ENCODE measurements around the gene IFTAP.

DNA sequence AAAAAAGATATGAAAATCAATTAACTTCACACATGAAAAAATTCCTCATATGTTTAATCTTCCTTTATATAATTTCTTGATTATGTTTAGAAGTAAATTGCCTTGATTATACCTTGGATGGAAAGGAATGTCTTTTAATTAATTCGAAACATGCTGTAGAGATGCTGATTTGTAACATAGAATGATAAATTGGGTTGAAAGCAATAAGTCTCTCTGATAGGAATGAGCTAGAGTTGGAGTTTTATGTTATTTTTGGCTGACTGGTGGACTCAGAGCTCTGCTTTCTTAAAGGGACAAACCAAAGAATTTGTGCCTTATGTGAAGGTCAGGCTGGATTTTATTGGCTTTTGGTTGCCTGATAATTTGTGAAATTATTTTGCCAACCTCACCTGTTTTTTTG, 98.4 kb downstream of the IFTAP start:
- TF ChIP-seq CTCF (conservative IDR thresholded peaks at IDR 0.05; ENCODE audit: low read length) = no peak
- TF ChIP-seq EZH2phosphoT487 (IDR thresholded peaks at IDR 0.05; ENCODE audit: borderline replicate concordance, low read depth, low read length) = no peak

Measured in OCI-LY7 (cell line).